ENCODE measurements around the gene DR1.

Gene DR1

DNA sequence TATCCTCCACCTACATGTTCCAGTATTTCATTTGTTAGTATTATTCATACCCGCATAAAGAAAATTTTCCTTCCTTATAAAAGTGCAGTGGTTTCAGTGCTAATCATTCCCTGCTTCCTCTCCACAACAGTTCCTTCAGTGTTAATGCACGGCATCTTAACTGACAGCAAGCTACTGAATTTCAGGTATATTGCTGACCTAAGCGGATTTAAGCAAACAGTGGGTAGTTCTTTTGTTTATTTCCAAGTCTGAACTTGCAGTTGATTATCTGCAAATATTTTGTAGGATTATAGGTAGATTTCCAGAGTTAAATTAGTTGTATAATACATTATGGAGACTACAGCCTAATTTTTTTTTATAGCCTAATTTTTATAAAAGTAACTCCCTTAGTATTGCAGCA is 15.1 kb upstream of the DR1 start:
- no peak for TF ChIP-seq EZH2 (IDR thresholded peaks at IDR 0.05; ENCODE audit: borderline replicate concordance, low read length)
- TF ChIP-seq, protein P1, sequence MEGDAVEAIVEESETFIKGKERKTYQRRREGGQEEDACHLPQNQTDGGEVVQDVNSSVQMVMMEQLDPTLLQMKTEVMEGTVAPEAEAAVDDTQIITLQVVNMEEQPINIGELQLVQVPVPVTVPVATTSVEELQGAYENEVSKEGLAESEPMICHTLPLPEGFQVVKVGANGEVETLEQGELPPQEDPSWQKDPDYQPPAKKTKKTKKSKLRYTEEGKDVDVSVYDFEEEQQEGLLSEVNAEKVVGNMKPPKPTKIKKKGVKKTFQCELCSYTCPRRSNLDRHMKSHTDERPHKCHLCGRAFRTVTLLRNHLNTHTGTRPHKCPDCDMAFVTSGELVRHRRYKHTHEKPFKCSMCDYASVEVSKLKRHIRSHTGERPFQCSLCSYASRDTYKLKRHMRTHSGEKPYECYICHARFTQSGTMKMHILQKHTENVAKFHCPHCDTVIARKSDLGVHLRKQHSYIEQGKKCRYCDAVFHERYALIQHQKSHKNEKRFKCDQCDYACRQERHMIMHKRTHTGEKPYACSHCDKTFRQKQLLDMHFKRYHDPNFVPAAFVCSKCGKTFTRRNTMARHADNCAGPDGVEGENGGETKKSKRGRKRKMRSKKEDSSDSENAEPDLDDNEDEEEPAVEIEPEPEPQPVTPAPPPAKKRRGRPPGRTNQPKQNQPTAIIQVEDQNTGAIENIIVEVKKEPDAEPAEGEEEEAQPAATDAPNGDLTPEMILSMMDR (IDR thresholded peaks at IDR 0.05; ENCODE audit: low read length), result no peak
- H3K36me3 ChIP-seq (ENCODE audit: insufficient read depth, low read length), result no peaks in the 10 kb centered on the region
- no peaks in the 10 kb centered on the region for H3K79me2 ChIP-seq (ENCODE audit: insufficient read depth, low read length)
- peak overlapping the region; percentile 93 for H3K27ac ChIP-seq (ENCODE audit: low read depth, low read length, poor library complexity, severe bottlenecking)
- no peak overlapping the region for H3K4me2 ChIP-seq (ENCODE audit: low read length)
- no peak overlapping the region for H3K4me3 ChIP-seq (ENCODE audit: low read depth, low read length, poor library complexity, severe bottlenecking)
- H3F3A ChIP-seq (ENCODE audit: insufficient read depth, low read length), result peaks cover 9% of the 10 kb centered on the region; the same call in 1 of the 2 replicates
- peaks cover 32% of the 10 kb centered on the region for H3K4me1 ChIP-seq (ENCODE audit: insufficient read depth, low read length, severe bottlenecking)
- no peak overlapping the region for H2AFZ ChIP-seq (ENCODE audit: low read length)
- H4K20me1 ChIP-seq (ENCODE audit: insufficient read depth, low read length), result no peaks in the 10 kb centered on the region
- H3K9me3 ChIP-seq (ENCODE audit: low read length), result no peaks in the 10 kb centered on the region
- H3K27me3 ChIP-seq (ENCODE audit: insufficient read depth, low read length), result no peaks in the 10 kb centered on the region
- no peak overlapping the region for H3K9ac ChIP-seq (ENCODE audit: low read length)
- no peaks in the 10 kb centered on the region for H3K9me2 ChIP-seq (ENCODE audit: low read depth, low read length)

DNA sequence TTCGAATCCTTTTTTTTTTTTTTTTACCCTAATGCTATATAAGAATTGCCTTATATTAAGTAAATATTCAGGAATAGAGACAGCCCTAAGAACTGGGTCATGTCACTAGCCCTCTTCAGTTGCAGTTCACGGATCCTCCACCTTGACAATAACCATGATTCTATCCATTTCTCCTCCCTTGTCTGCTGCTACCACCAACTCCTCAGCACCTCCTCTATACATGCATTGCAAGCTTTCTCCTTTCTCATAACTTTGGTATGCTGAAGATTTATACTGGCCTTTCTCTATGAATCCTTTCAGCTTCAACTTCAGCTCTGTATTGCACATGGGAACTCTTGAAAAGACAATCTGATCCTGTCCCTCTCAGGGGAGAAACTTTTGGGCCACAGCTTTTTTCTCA is 14.3 kb upstream of the DR1 start:
- no peaks in the 10 kb centered on the region for H3K27me3 ChIP-seq (ENCODE audit: insufficient read depth, low read length)
- no peaks in the 10 kb centered on the region for H3K79me2 ChIP-seq (ENCODE audit: insufficient read depth, low read length)
- no peak overlapping the region for H3K9ac ChIP-seq (ENCODE audit: low read length)
- H3K9me2 ChIP-seq (ENCODE audit: low read depth, low read length), result no peaks in the 10 kb centered on the region
- H3K4me1 ChIP-seq (ENCODE audit: insufficient read depth, low read length, severe bottlenecking), result peaks cover 32% of the 10 kb centered on the region
- H3K4me2 ChIP-seq (ENCODE audit: low read length), result no peak overlapping the region
- no peak overlapping the region for H2AFZ ChIP-seq (ENCODE audit: low read length)
- TF ChIP-seq, protein P1 (IDR thresholded peaks at IDR 0.05; ENCODE audit: low read length), result no peak
- TF ChIP-seq EZH2 (IDR thresholded peaks at IDR 0.05; ENCODE audit: borderline replicate concordance, low read length), result no peak
- no peak overlapping the region for H3K4me3 ChIP-seq (ENCODE audit: low read depth, low read length, poor library complexity, severe bottlenecking)
- peaks cover 9% of the 10 kb centered on the region; the same call in 1 of the 2 replicates for H3F3A ChIP-seq (ENCODE audit: insufficient read depth, low read length)
- no peaks in the 10 kb centered on the region for H3K9me3 ChIP-seq (ENCODE audit: low read length)
- H3K27ac ChIP-seq (ENCODE audit: low read depth, low read length, poor library complexity, severe bottlenecking), result peak overlapping the region; percentile 44
- H3K36me3 ChIP-seq (ENCODE audit: insufficient read depth, low read length), result no peaks in the 10 kb centered on the region
- no peaks in the 10 kb centered on the region for H4K20me1 ChIP-seq (ENCODE audit: insufficient read depth, low read length)

DNA sequence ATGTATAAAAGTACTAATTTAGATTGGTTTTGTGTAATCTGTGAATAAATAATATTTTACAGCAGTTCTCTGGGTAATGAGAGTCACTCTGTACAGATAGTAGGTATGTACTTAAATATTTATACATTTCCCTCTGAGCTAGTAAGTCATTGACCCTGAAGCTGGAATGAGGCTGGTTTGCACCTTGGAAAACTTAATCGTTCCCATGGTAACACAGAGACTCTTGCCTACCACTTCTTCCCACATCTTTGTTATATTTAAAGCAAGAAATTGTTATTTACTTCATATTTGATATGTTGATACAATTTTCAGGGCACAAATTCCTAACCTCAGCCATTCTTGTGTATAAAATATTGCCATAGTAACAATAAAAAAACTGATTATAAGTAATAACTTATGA is 13.3 kb upstream of the DR1 start:
- H3K27me3 ChIP-seq (ENCODE audit: insufficient read depth, low read length), result no peaks in the 10 kb centered on the region
- H3K9me3 ChIP-seq (ENCODE audit: low read length), result no peaks in the 10 kb centered on the region
- H3K79me2 ChIP-seq (ENCODE audit: insufficient read depth, low read length), result no peaks in the 10 kb centered on the region
- no peak overlapping the region for H2AFZ ChIP-seq (ENCODE audit: low read length)
- peaks cover 32% of the 10 kb centered on the region for H3K4me1 ChIP-seq (ENCODE audit: insufficient read depth, low read length, severe bottlenecking)
- H3K9ac ChIP-seq (ENCODE audit: low read length), result no peak overlapping the region
- H3K9me2 ChIP-seq (ENCODE audit: low read depth, low read length), result no peaks in the 10 kb centered on the region
- no peak overlapping the region for H3K4me2 ChIP-seq (ENCODE audit: low read length)
- peaks cover 4% of the 10 kb centered on the region; the same call in 1 of the 2 replicates for H3K36me3 ChIP-seq (ENCODE audit: insufficient read depth, low read length)
- peaks cover 9% of the 10 kb centered on the region; the same call in 1 of the 2 replicates for H3F3A ChIP-seq (ENCODE audit: insufficient read depth, low read length)
- H3K4me3 ChIP-seq (ENCODE audit: low read depth, low read length, poor library complexity, severe bottlenecking), result no peak overlapping the region
- H4K20me1 ChIP-seq (ENCODE audit: insufficient read depth, low read length), result no peaks in the 10 kb centered on the region
- H3K27ac ChIP-seq (ENCODE audit: low read depth, low read length, poor library complexity, severe bottlenecking), result peak overlapping the region; percentile 44
- TF ChIP-seq EZH2 (IDR thresholded peaks at IDR 0.05; ENCODE audit: borderline replicate concordance, low read length), result no peak
- TF ChIP-seq, protein P1 (IDR thresholded peaks at IDR 0.05; ENCODE audit: low read length), result no peak
